GM12878 (cell line): ENCODE measurements around the gene GARNL3. TPM values are rescaled to one million over a fixed set of nuclear protein-coding genes. Genes with fewer than 3 reads are reported as not detected.
A peak's percentile ranks its signal among the peaks of the same experiment; 100 is the strongest.

Source experiments
- ATF3 ChIP-seq: IDR thresholded peaks from 2 replicates; pipeline ENCODE4 v1.6.1; 2011; ENCODE audit warnings: low read depth, mild to moderate bottlenecking, low read length, moderate library complexity, borderline replicate concordance; ENCODE audit errors: extremely low read depth
- ATF7 ChIP-seq: fragments of 450-650 bp; IDR thresholded peaks from 2 replicates; pipeline ENCODE4 v1.6.1; 2016; ENCODE audit warnings: low read depth, mild to moderate bottlenecking
- BHLHE40 ChIP-seq, 2 experiments: fragments of 450-650 bp in 1 of 2; IDR thresholded peaks; 2 replicates each; pipeline ENCODE4 v1.6.1; 2011 to 2017; ENCODE audit warnings: low read depth in 2 of 2, borderline replicate concordance in 1 of 2, improper control_type of control experiment in 1 of 2, low read length in 1 of 2, mild to moderate bottlenecking in 1 of 2
- CHD4 ChIP-seq: fragments of 200-600 bp; sonication (generic); IDR thresholded peaks from 2 replicates; pipeline ENCODE4 v1.6.1; 2016; ENCODE audit warnings: mild to moderate bottlenecking
- DPF2 ChIP-seq: fragments of 450-650 bp; IDR thresholded peaks from 2 replicates; pipeline ENCODE4 v1.6.1; 2017; ENCODE audit warnings: mild to moderate bottlenecking
- E2F8 ChIP-seq: fragments of 450-650 bp; IDR thresholded peaks from 2 replicates; pipeline ENCODE4 v1.6.1; 2018; ENCODE audit warnings: mild to moderate bottlenecking, low read depth, moderate library complexity; ENCODE audit not compliant: partially characterized antibody
- FOS ChIP-seq: IDR thresholded peaks from 3 replicates; pipeline ENCODE4 v1.6.1; 2011; ENCODE audit warnings: borderline replicate concordance; ENCODE audit not compliant: insufficient read length; ENCODE audit errors: extremely low read depth
- GABPA ChIP-seq: IDR thresholded peaks from 2 replicates; pipeline ENCODE4 v1.6.1; 2014; ENCODE audit warnings: antibody characterized with exemption, low read depth, mild to moderate bottlenecking, inconsistent platforms
- IKZF1 ChIP-seq: fragments of 450-650 bp; conservative IDR thresholded peaks from 2 replicates; pipeline ENCODE4 v1.6.1; 2017; ENCODE audit warnings: antibody characterized with exemption, mild to moderate bottlenecking
- IRF5 ChIP-seq: fragments of 450-650 bp; IDR thresholded peaks from 2 replicates; pipeline ENCODE4 v1.6.1; 2017; ENCODE audit warnings: borderline replicate concordance
- MTA2 ChIP-seq: fragments of 450-650 bp; IDR thresholded peaks from 2 replicates; pipeline ENCODE4 v1.6.1; 2016; ENCODE audit warnings: low read depth, mild to moderate bottlenecking, moderate library complexity
- NFYB ChIP-seq: IDR thresholded peaks from 2 replicates; pipeline ENCODE4 v1.6.1; 2011; ENCODE audit warnings: low read depth, mild to moderate bottlenecking, low read length, improper control_type of control experiment, moderate library complexity; ENCODE audit not compliant: insufficient read depth
- PRDM15 ChIP-seq: fragments of 450-650 bp; formaldehyde crosslinking; IDR thresholded peaks from 2 replicates; pipeline ENCODE4 v1.4.0; 2020; ENCODE audit warnings: mild to moderate bottlenecking, moderate library complexity
- RBBP5 ChIP-seq: fragments of 200-600 bp; sonication (generic); conservative IDR thresholded peaks from 2 replicates; pipeline ENCODE4 v1.6.1; 2016
- RELA ChIP-seq: fragments of 450-650 bp; IDR thresholded peaks from 2 replicates; pipeline ENCODE4 v1.8.0; 2014; ENCODE audit warnings: borderline replicate concordance; ENCODE audit not compliant: partially characterized antibody
- SP1 ChIP-seq: IDR thresholded peaks from one replicate; pipeline ENCODE4 v1.6.1; 2011; ENCODE audit warnings: low read depth, low read length
- SRF ChIP-seq, 2 experiments: IDR thresholded peaks; 2 replicates each; pipeline ENCODE4 v1.6.1; 2011; ENCODE audit warnings: low read depth in 2 of 2, low read length in 2 of 2, mild to moderate bottlenecking in 1 of 2, moderate library complexity in 1 of 2
- TARDBP ChIP-seq: IDR thresholded peaks from 2 replicates; pipeline ENCODE4 v1.6.1; 2016; ENCODE audit warnings: borderline replicate concordance
- TCF3 ChIP-seq: IDR thresholded peaks from 2 replicates; pipeline ENCODE4 v1.6.1; 2012; ENCODE audit warnings: low read depth, mild to moderate bottlenecking, low read length, borderline replicate concordance; ENCODE audit not compliant: insufficient read depth
- WRNIP1 ChIP-seq: IDR thresholded peaks from 2 replicates; pipeline ENCODE4 v1.6.1; 2011; ENCODE audit warnings: low read depth, low read length, improper control_type of control experiment, borderline replicate concordance
- ZNF24 ChIP-seq: fragments of 450-650 bp; IDR thresholded peaks from 2 replicates; pipeline ENCODE4 v1.6.1; 2017; ENCODE audit warnings: antibody characterized with exemption, mild to moderate bottlenecking
- ZNF274 ChIP-seq: IDR thresholded peaks from one replicate; pipeline ENCODE4 v1.8.0; 2011; ENCODE audit not compliant: insufficient read length, insufficient read depth
- polyA plus RNA-seq, 11 experiments: library from polyadenylated mRNA; depleted of rRNA in 4 of 11; unstranded in 6 of 11; stranded (reverse) in 5 of 11; fragments of >200 nt; fragmentation: Nextera tagmentation in 4 of 11; fragmentation: Illumina TruSeq in 1 of 11; extraction: Ambion mirVana in 4 of 11; extraction: Trizol in 1 of 11; gene quantifications; 1 replicate in 1 of 11; 2 replicates in 10 of 11; pipeline versions ENCODE4 v1.2.1 to v1.2.3, GENCODE V29; 2011 to 2016; ENCODE audit warnings: inconsistent platforms in 2 of 11, missing spikeins in 2 of 11, low read depth in 1 of 11
- total RNA-seq, 4 experiments: library from RNA; depleted of rRNA in 3 of 4; stranded (reverse); fragments of >200 nt in 3 of 4; fragmentation: Illumina TruSeq in 1 of 4; extraction: Trizol in 1 of 4; gene quantifications; 2 replicates each; pipeline versions ENCODE4 v1.2.1 to v1.2.3, GENCODE V29; 2013 to 2021

GARNL3 gene
- total and polyA plus RNA-seq, 10 of the 15 experiments (the other 5 are each of a cell fraction or from before 2014, with no cell fraction given), result 0.89 to 13.2 (median 6.3) TPM

GRCh38 chr9:127388037-127388855 lies 123.7 kb downstream of the GARNL3 start (continued):
- no peak for TF ChIP-seq ZNF274
- TF ChIP-seq E2F8, result peak; percentile 74
- no peak for TF ChIP-seq ATF3
- peak; percentile 96 for TF ChIP-seq BHLHE40 (IDR thresholded peaks at IDR 0.05; ENCODE audit: borderline replicate concordance in 1 of 2, low read depth in 2 of 2, low read length in 1 of 2)
- TF ChIP-seq SRF (IDR thresholded peaks at IDR 0.05; ENCODE audit: low read depth in 2 of 2, low read length in 2 of 2), result 0 out of 4 replicates have a peak, but pooled peaks of 1 of the 2 experiments have one; percentile 39
- TF ChIP-seq PRDM15, result no peak
- no peak for TF ChIP-seq FOS
- TF ChIP-seq NFYB, result no peak
- peak; percentile 85 for TF ChIP-seq IKZF1
- TF ChIP-seq RBBP5, result no peak
- peak; percentile 97 for TF ChIP-seq ATF7
- TF ChIP-seq DPF2, result peak; percentile 81
- peak; percentile 94 for TF ChIP-seq MTA2
- TF ChIP-seq WRNIP1, result 0 out of 2 replicates have a peak, but pooled peaks have one; percentile 31
- TF ChIP-seq TCF3, result no peak
- TF ChIP-seq SP1, result no peak
- peak; percentile 19 for TF ChIP-seq RELA
- TF ChIP-seq GABPA, result peak; percentile 40
- TF ChIP-seq ZNF24, result 0 out of 2 replicates have a peak, but pooled peaks have one; percentile 6
- TF ChIP-seq IRF5, result no peak; the same call in 1 of the 2 replicates
- TF ChIP-seq TARDBP, result peak; percentile 55; the same call in 1 of the 2 replicates
- no peak for TF ChIP-seq CHD4
